ENCODE data around the gene TBX21. TPM values are rescaled to one million over a fixed set of nuclear protein-coding genes. Genes with fewer than 3 reads are reported as not detected.
A peak's percentile ranks its signal among the peaks of the same experiment; 100 is the strongest.

The TBX21 gene
- total RNA-seq, 1 donor: 0.27 TPM

- no peak for DNase-seq (ENCODE audit: low read depth in 2 of 3, low spot score in 2 of 3)
Measured at GRCh38 chr17:47711366-47712099, 21.5 kb upstream of the TBX21 start.

- peak in 1 of 3 donors; percentile 31 for DNase-seq (ENCODE audit: low read depth in 2 of 3, low spot score in 2 of 3)
Measured at GRCh38 chr17:47712330-47713023, 20.6 kb upstream of the TBX21 start.

GRCh38 chr17:47713980-47714700, 18.9 kb upstream of the TBX21 start:
- DNase-seq (ENCODE audit: low read depth in 2 of 3, low spot score in 2 of 3): no peak

GRCh38 chr17:47714773-47715396, 18.2 kb upstream of the TBX21 start:
- DNase-seq (ENCODE audit: low read depth in 2 of 3, low spot score in 2 of 3): no peak

- no peak for DNase-seq (ENCODE audit: low read depth in 2 of 3, low spot score in 2 of 3)
Measured at GRCh38 chr17:47715669-47716325, 17.2 kb upstream of the TBX21 start.

GRCh38 chr17:47716375-47716774, 16.7 kb upstream of the TBX21 start:
- no peak for DNase-seq (ENCODE audit: low read depth in 2 of 3, low spot score in 2 of 3)

- peak in 1 of 3 donors; percentile 42 for DNase-seq (ENCODE audit: low read depth in 2 of 3, low spot score in 2 of 3)
Measured at GRCh38 chr17:47717261-47717697, 15.8 kb upstream of the TBX21 start.

GRCh38 chr17:47717979-47718621, 14.9 kb upstream of the TBX21 start:
- peak in 1 of 3 donors; percentile 49 for DNase-seq (ENCODE audit: low read depth in 2 of 3, low spot score in 2 of 3)

GRCh38 chr17:47718634-47719405, 14.2 kb upstream of the TBX21 start:
- no peak for DNase-seq (ENCODE audit: low read depth in 2 of 3, low spot score in 2 of 3)

GRCh38 chr17:47719411-47720152, 13.5 kb upstream of the TBX21 start:
- DNase-seq (ENCODE audit: low read depth in 2 of 3, low spot score in 2 of 3): peak in 2 of 3 donors; percentile 84 to 89

GRCh38 chr17:47720196-47720595, 12.8 kb upstream of the TBX21 start:
- DNase-seq (ENCODE audit: low read depth in 2 of 3, low spot score in 2 of 3): no peak

GRCh38 chr17:47720754-47721533, 12.1 kb upstream of the TBX21 start:
- peak in 2 of 3 donors; percentile 83 to 90 for DNase-seq (ENCODE audit: low read depth in 2 of 3, low spot score in 2 of 3)

GRCh38 chr17:47721725-47722124, 11.3 kb upstream of the TBX21 start:
- no peak for DNase-seq (ENCODE audit: low read depth in 2 of 3, low spot score in 2 of 3)

- DNase-seq (ENCODE audit: low read depth in 2 of 3, low spot score in 2 of 3): no peak
Measured at GRCh38 chr17:47724705-47725104, 8.3 kb upstream of the TBX21 start.

GRCh38 chr17:47725446-47726111, 7.5 kb upstream of the TBX21 start:
- DNase-seq (ENCODE audit: low read depth in 2 of 3, low spot score in 2 of 3): no peak

- no peak for DNase-seq (ENCODE audit: low read depth in 2 of 3, low spot score in 2 of 3)
Measured at GRCh38 chr17:47726796-47727703, 6.0 kb upstream of the TBX21 start.
